ENCODE data around the gene C2orf68.
"Not testable (repeated sequence)": the region's sequence is repeated elsewhere in the genome, so short reads cannot be mapped to it uniquely, and the experiment has no call there.

C2orf68 gene

GRCh38 chr2:85611705-85612587 lies at the start of gene C2orf68:
Gene C2orf68, minus strand, starts transcription at chr2:85612066. Its CDS starts 82 bp downstream, at chr2:85611984.
- peak; percentile 49 for DNase-seq (ENCODE audit: low read depth)

GRCh38 chr2:85661139-85661858 lies 49.4 kb upstream of the C2orf68 start:
- DNase-seq (ENCODE audit: low read depth): no peak

- DNase-seq (ENCODE audit: low read depth): no peak
Observed at GRCh38 chr2:85660725-85661124, 48.9 kb upstream of the C2orf68 start.

GRCh38 chr2:85660301-85660700 lies 48.4 kb upstream of the C2orf68 start:
- DNase-seq (ENCODE audit: low read depth): not testable (repeated sequence)

GRCh38 chr2:85659324-85659981 lies 47.6 kb upstream of the C2orf68 start:
- DNase-seq (ENCODE audit: low read depth): no peak

GRCh38 chr2:85657399-85657798 lies 45.5 kb upstream of the C2orf68 start:
- not testable (repeated sequence) for DNase-seq (ENCODE audit: low read depth)

GRCh38 chr2:85656468-85656867 lies 44.6 kb upstream of the C2orf68 start:
- DNase-seq (ENCODE audit: low read depth): no peak

GRCh38 chr2:85655961-85656417 lies 44.1 kb upstream of the C2orf68 start:
- DNase-seq (ENCODE audit: low read depth): peak; percentile 81

GRCh38 chr2:85653996-85654395 lies 42.1 kb upstream of the C2orf68 start:
- DNase-seq (ENCODE audit: low read depth): no peak

GRCh38 chr2:85652056-85652455 lies 40.2 kb upstream of the C2orf68 start:
- DNase-seq (ENCODE audit: low read depth): no peak

- DNase-seq (ENCODE audit: low read depth): no peak
Observed at GRCh38 chr2:85651097-85651496, 39.2 kb upstream of the C2orf68 start.

GRCh38 chr2:85650456-85650855 lies 38.6 kb upstream of the C2orf68 start:
- DNase-seq (ENCODE audit: low read depth): no peak

GRCh38 chr2:85649201-85650190 lies 37.6 kb upstream of the C2orf68 start:
- DNase-seq (ENCODE audit: low read depth): peak; percentile 70

- no peak for DNase-seq (ENCODE audit: low read depth)
Observed at GRCh38 chr2:85648619-85649018, 36.8 kb upstream of the C2orf68 start.

GRCh38 chr2:85647823-85648526 lies 36.1 kb upstream of the C2orf68 start:
- no peak for DNase-seq (ENCODE audit: low read depth)

- DNase-seq (ENCODE audit: low read depth): no peak
Observed at GRCh38 chr2:85646166-85646565, 34.3 kb upstream of the C2orf68 start.

GRCh38 chr2:85644909-85645308 lies 33.0 kb upstream of the C2orf68 start:
- no peak for DNase-seq (ENCODE audit: low read depth)

GRCh38 chr2:85642725-85643124 lies 30.9 kb upstream of the C2orf68 start:
- DNase-seq (ENCODE audit: low read depth): no peak

- DNase-seq (ENCODE audit: low read depth): no peak
Observed at GRCh38 chr2:85635636-85636035, 23.8 kb upstream of the C2orf68 start.

GRCh38 chr2:85635011-85635410 lies 23.1 kb upstream of the C2orf68 start:
- DNase-seq (ENCODE audit: low read depth): no peak

GRCh38 chr2:85631316-85631715 lies 19.4 kb upstream of the C2orf68 start:
- no peak for DNase-seq (ENCODE audit: low read depth)
